HCT116 (cell line): ENCODE data around the gene OPHN1. TPM values are rescaled to one million over a fixed set of nuclear protein-coding genes. Genes with fewer than 3 reads are reported as not detected.

Experiments used
- ATAC-seq: fragments of 200-7000 bp; cut with Tn5 transposase; 2 replicates; pipeline ENCODE4 v1.9.1; 2020; ENCODE audit warnings: mild to moderate bottlenecking, moderate library complexity
- BruUV-seq: library from RNA; stranded (reverse); fragments of 400-500 nt; replicated peaks from 2 replicates; lab custom pipeline; 2021; lab: Mats Ljungman, UMichigan
- CTCF ChIA-PET: fragments of 300-600 bp; sonication (Branson Sonifier 250); formaldehyde crosslinking; loops from one replicate; lab custom pipeline; 2021; ENCODE audit warnings: antibody characterized with exemption; lab: Charles Lee
- POLR2A ChIA-PET: fragments of 300-600, 350-600 bp; sonication (Branson Sonifier 250); formaldehyde crosslinking; loops from one replicate; lab custom pipeline; 2021; ENCODE audit warnings: antibody characterized with exemption; lab: Charles Lee
- RAD21 ChIA-PET, 2 experiments: fragments of 300-600 bp; sonication (Branson Sonifier 250); formaldehyde crosslinking; loops; one replicate each; lab custom pipeline; 2023; ENCODE audit warnings: low total read pairs in 2 of 2; ENCODE audit not compliant: uncharacterized antibody in 2 of 2, unreplicated experiment in 2 of 2, low non-redundant PET in 1 of 2; lab: Charles Lee
- DNase-seq: peaks from one replicate; pipeline ENCODE4 v3.0.0-alpha.2; 2010; ENCODE audit warnings: low read depth, low spot score
- H2AFZ ChIP-seq: fragments of 200-600 bp; shearing (Covaris generic), sonication (generic); 2 replicates; pipeline ENCODE4 v1.6.1; 2017; ENCODE audit warnings: low read depth, mixed run types, mixed read lengths, antibody characterized with exemption, low read length; ENCODE audit not compliant: poor library complexity, severe bottlenecking
- H3K27ac ChIP-seq: 2 replicates; pipeline ENCODE4 v1.5.1; 2012; ENCODE audit warnings: low read depth, low read length
- H3K27me3 ChIP-seq: fragments of 200-600 bp; sonication (generic); 2 replicates; pipeline ENCODE4 v1.6.1; 2016; ENCODE audit warnings: mixed run types, low read length, mixed read lengths; ENCODE audit not compliant: insufficient read depth
- H3K36me3 ChIP-seq, 2 experiments: fragments of 200-500 bp in 1 of 2; fragments of 200-600 bp in 1 of 2; sonication (Bioruptor generic) in 1 of 2; sonication (generic) in 1 of 2; 2 replicates each; pipeline versions ENCODE4 v1.5.1 to v1.6.1; 2014 to 2016; ENCODE audit warnings: low read length in 2 of 2, inconsistent platforms in 1 of 2, mixed read lengths in 1 of 2, mixed run types in 1 of 2; ENCODE audit not compliant: insufficient read depth in 2 of 2, control insufficient read depth in 1 of 2
- H3K4me1 ChIP-seq, 2 experiments: fragments of 200-600 bp in 1 of 2; sonication (generic) in 1 of 2; 2 replicates each; pipeline versions ENCODE4 v1.5.1 to v1.6.1; 2012 to 2017; ENCODE audit warnings: low read length in 2 of 2, inconsistent platforms in 1 of 2, mild to moderate bottlenecking in 1 of 2, mixed read lengths in 1 of 2, mixed run types in 1 of 2, moderate library complexity in 1 of 2; ENCODE audit not compliant: insufficient read depth in 2 of 2, control insufficient read depth in 1 of 2
- H3K4me2 ChIP-seq: fragments of 200-600 bp; sonication (generic); 2 replicates; pipeline ENCODE4 v1.6.1; 2017; ENCODE audit warnings: mixed run types, low read length, mixed read lengths
- H3K4me3 ChIP-seq, 2 experiments: fragments of 200-600 bp in 1 of 2; sonication (generic) in 1 of 2; replicated peaks in 1 of 2; 2 replicates each; pipeline ENCODE4 v1.5.1; 2011 to 2016; ENCODE audit warnings: low read length in 2 of 2, control low read depth in 1 of 2, low read depth in 1 of 2, mild to moderate bottlenecking in 1 of 2, mixed read lengths in 1 of 2, mixed run types in 1 of 2
- H3K79me2 ChIP-seq: fragments of 200-600 bp; sonication (generic); 2 replicates; pipeline ENCODE4 v1.6.1; 2017; ENCODE audit warnings: mild to moderate bottlenecking, mixed run types, low read length, moderate library complexity, mixed read lengths; ENCODE audit not compliant: insufficient read depth
- H3K9ac ChIP-seq: fragments of 200-600 bp; sonication (generic); 2 replicates; pipeline ENCODE4 v1.6.1; 2016; ENCODE audit warnings: low read length, mixed read lengths
- H3K9me2 ChIP-seq: fragments of 200-600 bp; sonication (generic), shearing (Covaris generic); 2 replicates; pipeline ENCODE4 v1.6.1; 2017; ENCODE audit warnings: mixed run types, mild to moderate bottlenecking, moderate library complexity; ENCODE audit not compliant: insufficient read depth
- H3K9me3 ChIP-seq, 2 experiments: fragments of 200-500 bp in 1 of 2; fragments of 200-600 bp in 1 of 2; sonication (Bioruptor generic) in 1 of 2; sonication (generic) in 1 of 2; 2 replicates each; pipeline ENCODE4 v1.6.1; 2014 to 2017; ENCODE audit warnings: low read length in 2 of 2, mixed read lengths in 2 of 2, inconsistent platforms in 1 of 2, low read depth in 1 of 2, mild to moderate bottlenecking in 1 of 2, mixed run types in 1 of 2, moderate library complexity in 1 of 2; ENCODE audit not compliant: control insufficient read depth in 1 of 2, insufficient read depth in 1 of 2
- H4K20me1 ChIP-seq: fragments of 200-600 bp; sonication (generic), shearing (Covaris generic); 2 replicates; pipeline ENCODE4 v1.6.1; 2017; ENCODE audit warnings: mixed run types, mild to moderate bottlenecking, moderate library complexity; ENCODE audit not compliant: insufficient read depth
- EZH2phosphoT487 ChIP-seq: fragments of 200-600 bp; IDR thresholded peaks from 2 replicates; pipeline ENCODE4 v1.6.1; 2018; ENCODE audit warnings: antibody characterized with exemption, borderline replicate concordance
- FOSL1 ChIP-seq: IDR thresholded peaks from 2 replicates; pipeline ENCODE4 v1.6.1; 2012; ENCODE audit warnings: low read depth
- POLR2A ChIP-seq: IDR thresholded peaks from 2 replicates; pipeline ENCODE4 v1.7.0; 2011; ENCODE audit warnings: borderline replicate concordance; ENCODE audit not compliant: insufficient read depth, insufficient read length; ENCODE audit errors: extremely low read depth
- intact Hi-C: fragments of 100-400 bp; cut with micrococcal nuclease; formaldehyde crosslinking; loops from 2 replicates; pipeline ENCODE4 v1.10.0; 2022
- total RNA-seq: library from RNA; stranded (reverse); gene quantifications from one replicate; pipeline ENCODE4 v1.2.1, GENCODE V29; 2021; ENCODE audit not compliant: unreplicated experiment
- TF ChIP-seq, protein P1 (sequence below): IDR thresholded peaks from 2 replicates; pipeline ENCODE4 v1.6.1; 2012
- TF ChIP-seq, protein P2 (sequence below): IDR thresholded peaks from 2 replicates; pipeline ENCODE4 v1.6.1; 2012

The OPHN1 gene
- total RNA-seq, 1 experiment from 2014 or later, result 2.9 TPM

GRCh38 chrX:68354879-68355628 lies 78.2 kb downstream of the OPHN1 start:
- CTCF ChIA-PET, result no interaction called here
- Histone ChIP-seq H3K27me3 (no peaks in the 10 kb centered on the region), H3K79me2 (no peaks in the 10 kb centered on the region), H3K4me1 (peaks cover 16 to 18% of the 10 kb centered on the region in 2 experiments), H3K9me2 (no peaks in the 10 kb centered on the region), H3K4me2 (peak overlapping the region; percentile 60), H2AFZ (no peak overlapping the region), H3K4me3 (0 out of 4 replicates have a peak overlapping the region, but pooled peaks of 1 of the 2 experiments have one; percentile 6), H3K36me3 (no peaks in the 10 kb centered on the region), H3K9ac (no peak overlapping the region), H3K27ac (peak overlapping the region; percentile 43; the same call in 1 of the 2 replicates), H4K20me1 (no peaks in the 10 kb centered on the region), H3K9me3 (no peaks in the 10 kb centered on the region)
- TF ChIP-seq POLR2A (no peak), EZH2phosphoT487 (no peak), FOSL1 (no peak)
- TF ChIP-seq, protein P1, sequence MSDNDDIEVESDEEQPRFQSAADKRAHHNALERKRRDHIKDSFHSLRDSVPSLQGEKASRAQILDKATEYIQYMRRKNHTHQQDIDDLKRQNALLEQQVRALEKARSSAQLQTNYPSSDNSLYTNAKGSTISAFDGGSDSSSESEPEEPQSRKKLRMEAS, result no peak
- TF ChIP-seq, protein P2, sequence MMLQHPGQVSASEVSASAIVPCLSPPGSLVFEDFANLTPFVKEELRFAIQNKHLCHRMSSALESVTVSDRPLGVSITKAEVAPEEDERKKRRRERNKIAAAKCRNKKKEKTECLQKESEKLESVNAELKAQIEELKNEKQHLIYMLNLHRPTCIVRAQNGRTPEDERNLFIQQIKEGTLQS, result no peak
- ATAC-seq (no peak), DNase-seq (no peak)
- POLR2A ChIA-PET, result no interaction called here
- intact Hi-C loops, result no loop called here
- RAD21 ChIA-PET, result no interaction called here
- BruUV-seq, result no TSS peak

- no peak for ATAC-seq
- Histone ChIP-seq H3K9me2 (no peaks in the 10 kb centered on the region), H2AFZ (no peak overlapping the region), H3K27ac (no peak overlapping the region), H3K36me3 (no peaks in the 10 kb centered on the region), H3K27me3 (no peaks in the 10 kb centered on the region), H3K4me1 (no peaks in the 10 kb centered on the region), H3K4me2 (no peak overlapping the region), H3K79me2 (no peaks in the 10 kb centered on the region), H4K20me1 (no peaks in the 10 kb centered on the region), H3K4me3 (no peak overlapping the region), H3K9ac (no peak overlapping the region), H3K9me3 (no peaks in the 10 kb centered on the region)
- BruUV-seq, result no TSS peak
- TF ChIP-seq EZH2phosphoT487, result no peak
- DNase-seq, result no peak
- ChIA-PET POLR2A (no interaction called here), RAD21 (no interaction called here), CTCF (no interaction called here)
- intact Hi-C loops, result no loop called here
Observed at GRCh38 chrX:68345025-68345424, 88.3 kb downstream of the OPHN1 start.
